CD14-positive monocyte (primary cell): ENCODE results near the gene RNF44. TPM values are rescaled to one million over a fixed set of nuclear protein-coding genes. Genes with fewer than 3 reads are reported as not detected.
A peak's percentile ranks its signal among the peaks of the same experiment; 100 is the strongest.

Experiments
- DNase-seq, 3 donors: peaks; one replicate each; pipeline ENCODE4 v3.0.0-alpha.2; 2011 to 2022
- H2AFZ ChIP-seq: 2 replicates; pipeline ENCODE4 v1.6.0; 2012; ENCODE audit warnings: mild to moderate bottlenecking, low read depth, low read length, inconsistent platforms; ENCODE audit not compliant: insufficient read depth, poor library complexity, severe bottlenecking
- H3K27ac ChIP-seq, 2 donors: 1 replicate in 1 of 2; 2 replicates in 1 of 2; pipeline ENCODE4 v1.5.1; 2012 to 2013; ENCODE audit warnings: low read length in 2 of 2, control low read depth in 1 of 2, inconsistent platforms in 1 of 2, low read depth in 1 of 2, mild to moderate bottlenecking in 1 of 2
- H3K27me3 ChIP-seq, 2 donors: one replicate each; pipeline versions ENCODE4 v1.6.0 to v1.6.1; 2011 to 2013; ENCODE audit warnings: low read length in 2 of 2; ENCODE audit not compliant: control insufficient read depth in 2 of 2, insufficient read depth in 2 of 2
- H3K36me3 ChIP-seq, 2 donors: replicated peaks in 1 of 2; 1 replicate in 1 of 2; 2 replicates in 1 of 2; pipeline versions ENCODE4 v1.5.1 to v1.6.1; 2012 to 2013; ENCODE audit warnings: low read length in 2 of 2, control low read depth in 1 of 2, inconsistent platforms in 1 of 2, mild to moderate bottlenecking in 1 of 2; ENCODE audit not compliant: insufficient read depth in 2 of 2, control insufficient read depth in 1 of 2
- H3K4me1 ChIP-seq, 2 donors: 1 replicate in 1 of 2; 2 replicates in 1 of 2; pipeline versions ENCODE4 v1.5.1 to v1.6.1; 2012 to 2013; ENCODE audit warnings: low read length in 2 of 2, control low read depth in 1 of 2, inconsistent platforms in 1 of 2, mild to moderate bottlenecking in 1 of 2, moderate library complexity in 1 of 2; ENCODE audit not compliant: insufficient read depth in 2 of 2, control insufficient read depth in 1 of 2
- H3K4me2 ChIP-seq: replicated peaks from 2 replicates; pipeline ENCODE3; 2012; ENCODE audit warnings: low read length, moderate library complexity, mild to moderate bottlenecking; ENCODE audit not compliant: poor library complexity, severe bottlenecking; ENCODE audit errors: extremely low read depth
- H3K4me3 ChIP-seq, 3 experiments: fragments of 200-600 bp in 1 of 3; sonication (generic) in 1 of 3; replicated peaks in 1 of 3; 1 replicate in 2 of 3; 2 replicates in 1 of 3; pipeline ENCODE4 v1.5.1; 2011 to 2013; ENCODE audit warnings: low read length in 3 of 3, mild to moderate bottlenecking in 3 of 3, control low read depth in 2 of 3, low read depth in 2 of 3, inconsistent platforms in 1 of 3, moderate library complexity in 1 of 3
- H3K79me2 ChIP-seq: 2 replicates; pipeline ENCODE4 v1.6.0; 2012; ENCODE audit warnings: mild to moderate bottlenecking, control low read depth, inconsistent platforms, low read length, moderate library complexity; ENCODE audit not compliant: insufficient read depth
- H3K9ac ChIP-seq: 2 replicates; pipeline ENCODE4 v1.6.0; 2017; ENCODE audit warnings: low read length, mild to moderate bottlenecking; ENCODE audit not compliant: insufficient read depth, poor library complexity, severe bottlenecking
- H3K9me3 ChIP-seq, 2 donors: replicated peaks in 1 of 2; 1 replicate in 1 of 2; 2 replicates in 1 of 2; pipeline versions ENCODE4 v1.5.1 to v1.6.1; 2012 to 2013; ENCODE audit warnings: low read length in 2 of 2, control low read depth in 1 of 2; ENCODE audit not compliant: control insufficient read depth in 1 of 2, insufficient read depth in 1 of 2
- H4K20me1 ChIP-seq: 2 replicates; pipeline ENCODE4 v1.6.0; 2012; ENCODE audit warnings: mild to moderate bottlenecking, low read length, control low read depth, moderate library complexity; ENCODE audit not compliant: insufficient read depth
- H3K27ac Mint-ChIP-seq, 7 donors: one replicate each; pipeline ENCODE4 v1.8.0; 2020; ENCODE audit warnings: mild to moderate bottlenecking in 7 of 7, mixed read lengths in 7 of 7, moderate library complexity in 6 of 7, inconsistent platforms in 2 of 7
- H3K27me3 Mint-ChIP-seq, 3 donors: one replicate each; pipeline ENCODE4 v1.8.0; 2021 to 2022; ENCODE audit warnings: low read depth in 3 of 3, mild to moderate bottlenecking in 3 of 3, mixed read lengths in 3 of 3, moderate library complexity in 3 of 3, inconsistent platforms in 1 of 3
- H3K36me3 Mint-ChIP-seq, 2 donors: one replicate each; pipeline ENCODE4 v1.8.0; 2020; ENCODE audit warnings: mixed read lengths in 2 of 2, inconsistent platforms in 1 of 2, mild to moderate bottlenecking in 1 of 2
- H3K4me1 Mint-ChIP-seq: one replicate; pipeline ENCODE4 v1.8.0; 2020; ENCODE audit warnings: mild to moderate bottlenecking, mixed read lengths
- H3K4me3 Mint-ChIP-seq, 2 donors: one replicate each; pipeline ENCODE4 v1.8.0; 2020; ENCODE audit warnings: mild to moderate bottlenecking in 2 of 2, mixed read lengths in 2 of 2, moderate library complexity in 1 of 2
- H3K9me3 Mint-ChIP-seq, 7 donors: one replicate each; pipeline ENCODE4 v1.8.0; 2020 to 2022; ENCODE audit warnings: mixed read lengths in 7 of 7, mild to moderate bottlenecking in 6 of 7, moderate library complexity in 6 of 7, inconsistent platforms in 2 of 7
- WGBS: methylation state at CpG from one replicate; pipeline ENCODE4 v1.1.5; 2013; ENCODE audit warnings: missing lambda C conversion rate; ENCODE audit not compliant: insufficient coverage; 5-methylcytosine and 5-hydroxymethylcytosine counted together
- intact Hi-C, 2 donors: fragments of 100-400 bp; cut with micrococcal nuclease; formaldehyde crosslinking; loops; one replicate each; pipeline versions ENCODE4 v1.15.0 to v1.15.1; 2023
- polyA plus RNA-seq, 3 donors: library from polyadenylated mRNA; depleted of rRNA in 1 of 3; unstranded in 2 of 3; stranded (reverse) in 1 of 3; fragments of 300-500 nt in 2 of 3; fragments of >200 nt in 1 of 3; fragmentation: Illumina TruSeq in 2 of 3; gene quantifications; 1 replicate in 2 of 3; 2 replicates in 1 of 3; pipeline ENCODE4 v1.2.3, GENCODE V29; 2012 to 2021
- TF ChIP-seq, protein P1 (sequence below): fragments of 200-600 bp; IDR thresholded peaks from one replicate; pipeline ENCODE4 v1.8.0; 2022; ENCODE audit warnings: antibody characterized with exemption, mild to moderate bottlenecking

The RNF44 gene
- polyA plus RNA-seq, 3 donors, result 1.9 to 133 (median 3.1) TPM

DNA sequence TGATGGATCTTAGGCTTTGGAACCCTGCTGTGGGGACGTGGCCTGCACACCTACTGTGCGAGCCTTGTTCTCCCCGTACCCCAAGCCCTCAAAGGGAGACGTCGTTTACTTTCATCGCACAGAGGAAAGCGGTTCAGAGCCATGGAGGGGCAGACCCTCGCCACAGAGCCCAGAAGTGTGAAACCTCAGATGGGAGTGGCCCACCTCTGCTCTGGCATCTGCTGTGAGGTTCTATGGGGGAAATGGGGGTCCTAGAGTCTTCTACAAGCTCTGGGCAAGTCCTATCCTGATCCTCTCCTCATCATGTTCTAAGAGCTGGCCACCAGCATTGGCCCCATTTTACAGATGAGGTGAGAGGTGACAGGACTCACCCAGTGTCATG lies 3.7 kb upstream of the RNF44 start:
- Histone ChIP-seq H3K9ac (peak overlapping the region; percentile 80), H3K27ac (peak overlapping the region; percentile 83 to 89), H4K20me1 (peaks cover 4% of the 10 kb centered on the region), H3K4me1 (peaks cover 56 to 79% of the 10 kb centered on the region in 2 donors), H3K79me2 (peaks cover 50% of the 10 kb centered on the region), H3K4me3 (peak overlapping the region in 1 of 3 experiments; percentile 91), H3K36me3 (no peaks in the 10 kb centered on the region), H3K9me3 (no peaks in the 10 kb centered on the region), H2AFZ (peak overlapping the region; percentile 65), H3K4me2 (peak overlapping the region; percentile 87), H3K27me3 (no peaks in the 10 kb centered on the region)
- H3K4me1 Mint-ChIP-seq, result peaks cover 60% of the 10 kb centered on the region
- peaks cover 0 to 12% of the 10 kb centered on the region in 2 donors for H3K36me3 Mint-ChIP-seq
- no peaks in the 10 kb centered on the region for H3K27me3 Mint-ChIP-seq
- H3K27ac Mint-ChIP-seq, result peak overlapping the region; percentile 79 to 96 (median 95)
- intact Hi-C loops, result loop anchor here in 1 of 2 donors (10.0 kb wide), 1 partner anchor 354 kb away; the partner anchor contains the start of gene HK3
- TF ChIP-seq, protein P1, sequence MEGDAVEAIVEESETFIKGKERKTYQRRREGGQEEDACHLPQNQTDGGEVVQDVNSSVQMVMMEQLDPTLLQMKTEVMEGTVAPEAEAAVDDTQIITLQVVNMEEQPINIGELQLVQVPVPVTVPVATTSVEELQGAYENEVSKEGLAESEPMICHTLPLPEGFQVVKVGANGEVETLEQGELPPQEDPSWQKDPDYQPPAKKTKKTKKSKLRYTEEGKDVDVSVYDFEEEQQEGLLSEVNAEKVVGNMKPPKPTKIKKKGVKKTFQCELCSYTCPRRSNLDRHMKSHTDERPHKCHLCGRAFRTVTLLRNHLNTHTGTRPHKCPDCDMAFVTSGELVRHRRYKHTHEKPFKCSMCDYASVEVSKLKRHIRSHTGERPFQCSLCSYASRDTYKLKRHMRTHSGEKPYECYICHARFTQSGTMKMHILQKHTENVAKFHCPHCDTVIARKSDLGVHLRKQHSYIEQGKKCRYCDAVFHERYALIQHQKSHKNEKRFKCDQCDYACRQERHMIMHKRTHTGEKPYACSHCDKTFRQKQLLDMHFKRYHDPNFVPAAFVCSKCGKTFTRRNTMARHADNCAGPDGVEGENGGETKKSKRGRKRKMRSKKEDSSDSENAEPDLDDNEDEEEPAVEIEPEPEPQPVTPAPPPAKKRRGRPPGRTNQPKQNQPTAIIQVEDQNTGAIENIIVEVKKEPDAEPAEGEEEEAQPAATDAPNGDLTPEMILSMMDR, result no peak
- H3K9me3 Mint-ChIP-seq, result no peaks in the 10 kb centered on the region
- WGBS, result 85% methylated on average over 8 of the region's 8 CpGs
- DNase-seq, result no peak
- H3K4me3 Mint-ChIP-seq, result peak overlapping the region; percentile 88 to 94

DNA sequence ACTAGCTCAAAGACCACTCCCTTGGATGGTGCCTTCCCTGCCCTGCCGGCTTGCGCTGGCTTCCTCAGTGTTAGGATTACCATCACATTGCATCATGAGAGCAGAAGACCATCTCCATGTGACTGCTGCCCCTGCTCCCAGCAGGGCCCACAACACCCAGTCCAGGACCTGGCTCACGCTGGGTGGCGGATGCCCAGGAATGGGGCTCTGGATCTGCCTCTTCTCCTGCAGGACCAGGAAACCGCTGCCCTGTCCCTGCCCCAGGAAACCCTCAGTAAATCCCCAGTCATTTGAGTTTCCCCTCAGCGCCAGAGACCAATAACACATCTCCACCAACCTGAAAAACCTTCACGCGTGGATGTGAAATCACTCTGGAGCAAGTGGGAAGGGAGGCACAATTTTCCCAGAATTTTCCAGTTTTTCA lies 3.3 kb upstream of the RNF44 start:
- Mint-ChIP-seq H3K4me1 (peaks cover 60% of the 10 kb centered on the region), H3K36me3 (peaks cover 0 to 8% of the 10 kb centered on the region in 2 donors), H3K27me3 (no peaks in the 10 kb centered on the region), H3K4me3 (peak overlapping the region; percentile 30 to 31), H3K9me3 (peaks cover 0 to 1% (median 0%) of the 10 kb centered on the region in 7 donors), H3K27ac (peak overlapping the region; percentile 4 to 96 (median 95))
- Histone ChIP-seq H3K9me3 (no peaks in the 10 kb centered on the region), H3K36me3 (no peaks in the 10 kb centered on the region), H2AFZ (no peak overlapping the region), H3K4me1 (peaks cover 56 to 79% of the 10 kb centered on the region in 2 donors), H3K9ac (no peak overlapping the region), H3K4me2 (peak overlapping the region; percentile 2), H4K20me1 (peaks cover 4% of the 10 kb centered on the region), H3K27ac (peak overlapping the region in 1 of 2 donors; percentile 89), H3K79me2 (peaks cover 53% of the 10 kb centered on the region), H3K4me3 (peak overlapping the region in 1 of 3 experiments; percentile 91), H3K27me3 (no peaks in the 10 kb centered on the region)
- intact Hi-C loops, result loop anchor here in 1 of 2 donors (10.0 kb wide), 1 partner anchor 354 kb away; the partner anchor contains the start of gene HK3
- TF ChIP-seq, protein P1, result no peak
- no peak for DNase-seq
- 40% methylated on average over 5 of the region's 8 CpGs for whole genome bisulfite sequencing
